GM12878 (cell line): ENCODE measurements around the gene SLC38A7.

Source experiments
- CBFB ChIP-seq: IDR thresholded peaks from 2 replicates; pipeline ENCODE4 v1.6.1; 2016; ENCODE audit warnings: antibody characterized with exemption, low read depth
- EP300 ChIP-seq, 2 experiments: fragments of 150-350 bp in 1 of 2; IDR thresholded peaks; 2 replicates each; pipeline ENCODE4 v1.6.1; 2011 to 2012; ENCODE audit warnings: low read depth in 2 of 2, low read length in 2 of 2, borderline replicate concordance in 1 of 2, improper control_type of control experiment in 1 of 2, inconsistent platforms in 1 of 2; ENCODE audit not compliant: control insufficient read depth in 1 of 2
- POLR2A ChIP-seq: IDR thresholded peaks from 2 replicates; pipeline ENCODE4 v1.6.1; 2011; ENCODE audit warnings: low read depth, mild to moderate bottlenecking, low read length
- TF ChIP-seq, protein P1 (sequence below), 3 experiments: IDR thresholded peaks in 2 of 3; conservative IDR thresholded peaks in 1 of 3; 2 replicates each; pipeline ENCODE4 v1.5.1; 2011; ENCODE audit warnings: low read depth in 3 of 3, low read length in 3 of 3, mild to moderate bottlenecking in 3 of 3, control low read depth in 2 of 3, moderate library complexity in 2 of 3, inconsistent platforms in 1 of 3, mixed read lengths in 1 of 3; ENCODE audit not compliant: control insufficient read depth in 2 of 3, insufficient read depth in 1 of 3; ENCODE audit errors: extremely low read depth in 1 of 3
- TF ChIP-seq, protein P2 (sequence below): fragments of 450-650 bp; IDR thresholded peaks from 2 replicates; pipeline ENCODE4 v1.6.1; 2017; ENCODE audit warnings: mild to moderate bottlenecking

- TF ChIP-seq POLR2A (no peak), EP300 (IDR thresholded peaks at IDR 0.05; ENCODE audit: borderline replicate concordance in 1 of 2, control insufficient read depth in 1 of 2, low read depth in 2 of 2, low read length in 2 of 2) (no peak), CBFB (no peak)
- TF ChIP-seq, protein P1, sequence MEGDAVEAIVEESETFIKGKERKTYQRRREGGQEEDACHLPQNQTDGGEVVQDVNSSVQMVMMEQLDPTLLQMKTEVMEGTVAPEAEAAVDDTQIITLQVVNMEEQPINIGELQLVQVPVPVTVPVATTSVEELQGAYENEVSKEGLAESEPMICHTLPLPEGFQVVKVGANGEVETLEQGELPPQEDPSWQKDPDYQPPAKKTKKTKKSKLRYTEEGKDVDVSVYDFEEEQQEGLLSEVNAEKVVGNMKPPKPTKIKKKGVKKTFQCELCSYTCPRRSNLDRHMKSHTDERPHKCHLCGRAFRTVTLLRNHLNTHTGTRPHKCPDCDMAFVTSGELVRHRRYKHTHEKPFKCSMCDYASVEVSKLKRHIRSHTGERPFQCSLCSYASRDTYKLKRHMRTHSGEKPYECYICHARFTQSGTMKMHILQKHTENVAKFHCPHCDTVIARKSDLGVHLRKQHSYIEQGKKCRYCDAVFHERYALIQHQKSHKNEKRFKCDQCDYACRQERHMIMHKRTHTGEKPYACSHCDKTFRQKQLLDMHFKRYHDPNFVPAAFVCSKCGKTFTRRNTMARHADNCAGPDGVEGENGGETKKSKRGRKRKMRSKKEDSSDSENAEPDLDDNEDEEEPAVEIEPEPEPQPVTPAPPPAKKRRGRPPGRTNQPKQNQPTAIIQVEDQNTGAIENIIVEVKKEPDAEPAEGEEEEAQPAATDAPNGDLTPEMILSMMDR (IDR thresholded peaks at IDR 0.05 in 2 of 3, conservative IDR thresholded peaks at IDR 0.05 in 1 of 3; ENCODE audit: control insufficient read depth in 2 of 3, extremely low read depth in 1 of 3, insufficient read depth in 1 of 3, low read depth in 3 of 3, low read length in 3 of 3), result no peak
- TF ChIP-seq, protein P2, sequence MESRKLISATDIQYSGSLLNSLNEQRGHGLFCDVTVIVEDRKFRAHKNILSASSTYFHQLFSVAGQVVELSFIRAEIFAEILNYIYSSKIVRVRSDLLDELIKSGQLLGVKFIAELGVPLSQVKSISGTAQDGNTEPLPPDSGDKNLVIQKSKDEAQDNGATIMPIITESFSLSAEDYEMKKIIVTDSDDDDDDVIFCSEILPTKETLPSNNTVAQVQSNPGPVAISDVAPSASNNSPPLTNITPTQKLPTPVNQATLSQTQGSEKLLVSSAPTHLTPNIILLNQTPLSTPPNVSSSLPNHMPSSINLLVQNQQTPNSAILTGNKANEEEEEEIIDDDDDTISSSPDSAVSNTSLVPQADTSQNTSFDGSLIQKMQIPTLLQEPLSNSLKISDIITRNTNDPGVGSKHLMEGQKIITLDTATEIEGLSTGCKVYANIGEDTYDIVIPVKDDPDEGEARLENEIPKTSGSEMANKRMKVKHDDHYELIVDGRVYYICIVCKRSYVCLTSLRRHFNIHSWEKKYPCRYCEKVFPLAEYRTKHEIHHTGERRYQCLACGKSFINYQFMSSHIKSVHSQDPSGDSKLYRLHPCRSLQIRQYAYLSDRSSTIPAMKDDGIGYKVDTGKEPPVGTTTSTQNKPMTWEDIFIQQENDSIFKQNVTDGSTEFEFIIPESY, result no peak
These were observed 60.4 kb downstream of the SLC38A7 start for GRCh38 chr16:58624209-58624608.
